H1 (cell line): ENCODE measurements around the gene GPR42. TPM values are rescaled to one million over a fixed set of nuclear protein-coding genes. Genes with fewer than 3 reads are reported as not detected.

Experiments used
- CTCF ChIA-PET: fragments of 300-600 bp; sonication (Branson Sonifier 250); formaldehyde crosslinking; loops from one replicate; lab custom pipeline; 2021; ENCODE audit not compliant: partially characterized antibody; lab: Charles Lee
- POLR2A ChIA-PET: fragments of 300-600 bp; sonication (Branson Sonifier 250); formaldehyde crosslinking; loops from one replicate; lab custom pipeline; 2021; ENCODE audit warnings: inconsistent platforms; ENCODE audit not compliant: partially characterized antibody; lab: Charles Lee
- DNase-seq, 2 experiments: peaks; one replicate each; pipeline versions ENCODE4 v3.0.0 to v3.0.0-alpha.2; 2010 to 2022; ENCODE audit warnings: low spot score in 2 of 2, low read depth in 1 of 2, mixed read lengths in 1 of 2
- FAIRE-seq: peaks from 2 replicates; lab custom pipeline; 2011; peaks lifted over from hg19 to GRCh38; lab: Jason Lieb, UNC
- H2AFZ ChIP-seq: 2 replicates; pipeline ENCODE4 v1.8.1; 2012; ENCODE audit warnings: low read length, inconsistent platforms
- H2AK5ac ChIP-seq: 2 replicates; pipeline ENCODE4 v1.6.1; 2013; ENCODE audit warnings: low read depth, low read length
- H2BK120ac ChIP-seq: replicated peaks from 2 replicates; pipeline ENCODE3; 2013; ENCODE audit warnings: low read depth, low read length, inconsistent platforms
- H2BK12ac ChIP-seq: 2 replicates; pipeline ENCODE4 v1.6.1; 2013; ENCODE audit warnings: low read depth, low read length
- H2BK15ac ChIP-seq: 2 replicates; pipeline ENCODE4 v1.6.1; 2013; ENCODE audit warnings: low read length
- H2BK20ac ChIP-seq: 2 replicates; pipeline ENCODE4 v1.6.1; 2013; ENCODE audit warnings: low read length
- H2BK5ac ChIP-seq: 2 replicates; pipeline ENCODE4 v1.6.1; 2013; ENCODE audit warnings: low read depth, low read length
- H3K14ac ChIP-seq: 2 replicates; pipeline ENCODE4 v1.6.1; 2013; ENCODE audit warnings: inconsistent platforms; ENCODE audit not compliant: insufficient read length
- H3K18ac ChIP-seq: 2 replicates; pipeline ENCODE4 v1.6.1; 2013; ENCODE audit warnings: low read length; ENCODE audit errors: extremely low read depth
- H3K23ac ChIP-seq: 2 replicates; pipeline ENCODE4 v1.6.1; 2013; ENCODE audit warnings: inconsistent platforms; ENCODE audit not compliant: insufficient read length
- H3K23me2 ChIP-seq: 2 replicates; pipeline ENCODE4 v1.6.1; 2013; ENCODE audit warnings: low read depth, low read length
- H3K27ac ChIP-seq: 2 replicates; pipeline ENCODE4 v1.6.1; 2011; ENCODE audit warnings: low read depth, low read length, inconsistent platforms
- H3K27me3 ChIP-seq, 4 experiments: replicated peaks in 1 of 4; 1 replicate in 1 of 4; 2 replicates in 3 of 4; pipeline versions ENCODE4 v1.6.1 to v1.8.1; 2011 to 2013; ENCODE audit warnings: low read length in 3 of 4, mild to moderate bottlenecking in 3 of 4, inconsistent platforms in 2 of 4, mixed read lengths in 2 of 4, moderate library complexity in 1 of 4; ENCODE audit not compliant: control insufficient read depth in 3 of 4, insufficient read depth in 3 of 4; ENCODE audit errors: extremely low read depth in 1 of 4
- H3K36me3 ChIP-seq, 4 experiments: 2 replicates each; pipeline versions ENCODE4 v1.6.1 to v1.8.1; 2011 to 2013; ENCODE audit warnings: mild to moderate bottlenecking in 4 of 4, low read length in 3 of 4, moderate library complexity in 2 of 4, control low read depth in 1 of 4, inconsistent platforms in 1 of 4; ENCODE audit not compliant: insufficient read depth in 4 of 4, control insufficient read depth in 2 of 4
- H3K4ac ChIP-seq: replicated peaks from 2 replicates; pipeline ENCODE3; 2013; ENCODE audit warnings: low read length, low read depth, mixed read lengths, inconsistent platforms; ENCODE audit not compliant: insufficient read length
- H3K4me1 ChIP-seq, 4 experiments: replicated peaks in 1 of 4; 1 replicate in 1 of 4; 2 replicates in 3 of 4; pipeline versions ENCODE4 v1.6.1 to v1.8.1; 2011 to 2013; ENCODE audit warnings: low read length in 3 of 4, inconsistent platforms in 2 of 4, mixed read lengths in 1 of 4; ENCODE audit not compliant: insufficient read depth in 4 of 4, control insufficient read depth in 3 of 4
- H3K4me2 ChIP-seq, 2 experiments: 2 replicates each; pipeline versions ENCODE4 v1.6.1 to v1.8.1; 2011 to 2013; ENCODE audit warnings: low read depth in 2 of 2, low read length in 2 of 2, control low read depth in 1 of 2, inconsistent platforms in 1 of 2, mild to moderate bottlenecking in 1 of 2; ENCODE audit not compliant: insufficient read depth in 1 of 2
- H3K4me3 ChIP-seq, 4 experiments: fragments of 200-600, 300-600 bp in 1 of 4; sonication (generic), shearing (Covaris generic), sonication (Bioruptor Twin) in 1 of 4; 2 replicates each; pipeline versions ENCODE4 v1.5.1 to v1.8.1; 2011 to 2016; ENCODE audit warnings: low read length in 4 of 4, low read depth in 3 of 4, control low read depth in 2 of 4, inconsistent platforms in 2 of 4, mild to moderate bottlenecking in 2 of 4, mixed read lengths in 1 of 4, moderate library complexity in 1 of 4; ENCODE audit not compliant: insufficient read depth in 2 of 4; ENCODE audit errors: extremely low read depth in 1 of 4
- H3K56ac ChIP-seq: replicated peaks from 2 replicates; pipeline ENCODE3; 2013; ENCODE audit warnings: low read depth, mild to moderate bottlenecking, mixed read lengths, low read length, inconsistent platforms; ENCODE audit not compliant: insufficient read length
- H3K79me1 ChIP-seq: 2 replicates; pipeline ENCODE4 v1.6.1; 2013; ENCODE audit warnings: low read depth, low read length, control low read depth
- H3K79me2 ChIP-seq, 2 experiments: 2 replicates each; pipeline versions ENCODE4 v1.6.1 to v1.8.1; 2012 to 2013; ENCODE audit warnings: low read length in 2 of 2, mild to moderate bottlenecking in 2 of 2, inconsistent platforms in 1 of 2; ENCODE audit not compliant: insufficient read depth in 2 of 2, control insufficient read depth in 1 of 2
- H3K9ac ChIP-seq, 4 experiments: replicated peaks in 1 of 4; 1 replicate in 1 of 4; 2 replicates in 3 of 4; pipeline versions ENCODE4 v1.6.1 to v1.8.1; 2011 to 2013; ENCODE audit warnings: low read depth in 3 of 4, low read length in 3 of 4, control low read depth in 2 of 4, mild to moderate bottlenecking in 2 of 4, moderate library complexity in 2 of 4, inconsistent platforms in 1 of 4; ENCODE audit errors: extremely low read depth in 1 of 4
- H3K9me3 ChIP-seq, 2 experiments: 2 replicates each; pipeline versions ENCODE4 v1.6.1 to v1.8.1; 2012 to 2013; ENCODE audit warnings: mild to moderate bottlenecking in 2 of 2, moderate library complexity in 2 of 2, control low read depth in 1 of 2, inconsistent platforms in 1 of 2, low read depth in 1 of 2, low read length in 1 of 2, mixed read lengths in 1 of 2; ENCODE audit not compliant: insufficient read depth in 2 of 2
- H4K20me1 ChIP-seq, 2 experiments: replicated peaks in 1 of 2; 2 replicates each; pipeline versions ENCODE3 to v1.8.1; 2011 to 2013; ENCODE audit warnings: inconsistent platforms in 2 of 2, low read length in 2 of 2, mild to moderate bottlenecking in 1 of 2; ENCODE audit not compliant: insufficient read depth in 2 of 2, control insufficient read depth in 1 of 2
- H4K5ac ChIP-seq: 2 replicates; pipeline ENCODE4 v1.6.1; 2013; ENCODE audit warnings: low read length, low read depth, mixed read lengths, inconsistent platforms; ENCODE audit not compliant: insufficient read length
- H4K8ac ChIP-seq: 2 replicates; pipeline ENCODE4 v1.8.0; 2013; ENCODE audit warnings: mild to moderate bottlenecking, moderate library complexity, low read length, inconsistent platforms; ENCODE audit not compliant: insufficient read depth; ENCODE audit errors: extremely low read depth
- H4K91ac ChIP-seq: replicated peaks from 2 replicates; pipeline ENCODE3; 2013; ENCODE audit warnings: low read length, mixed read lengths, inconsistent platforms; ENCODE audit not compliant: insufficient read length
- CBX5 ChIP-seq: fragments of 300-800, 300-1000 bp; sonication (generic); IDR thresholded peaks from 2 replicates; pipeline ENCODE4 v1.7.1; 2016; ENCODE audit warnings: antibody characterized with exemption, low read length, low read depth
- SIX5 ChIP-seq: IDR thresholded peaks from 2 replicates; pipeline ENCODE4 v1.6.1; 2011; ENCODE audit warnings: mild to moderate bottlenecking, low read depth, low read length
- SP4 ChIP-seq: IDR thresholded peaks from 2 replicates; pipeline ENCODE4 v1.6.1; 2012; ENCODE audit warnings: low read length, inconsistent platforms
- ZNF274 ChIP-seq: IDR thresholded peaks from 2 replicates; pipeline ENCODE4 v1.7.0; 2012; ENCODE audit warnings: low read length, borderline replicate concordance; ENCODE audit errors: extremely low read depth
- WGBS, 2 experiments: shearing (Covaris generic) in 1 of 2; methylation state at CpG; one replicate each; pipeline versions ENCODE4 v1.1.6 to v1.1.7; 2013 to 2015; ENCODE audit warnings: low lambda C conversion rate in 2 of 2, mixed read lengths in 2 of 2, inconsistent platforms in 1 of 2, low coverage in 1 of 2, missing lambda C conversion rate in 1 of 2; ENCODE audit not compliant: insufficient replicate concordance in 2 of 2, insufficient coverage in 1 of 2, insufficient read length in 1 of 2; ENCODE audit errors: extremely low coverage in 1 of 2, missing lambda C conversion rate in 1 of 2; 5-methylcytosine and 5-hydroxymethylcytosine counted together
- polyA plus RNA-seq, 7 experiments: library from polyadenylated mRNA; depleted of rRNA in 3 of 7; stranded (reverse) in 5 of 7; unstranded in 2 of 7; fragments of >200 nt in 5 of 7; fragments of 200-250 nt in 2 of 7; gene quantifications; 1 replicate in 5 of 7; 2 replicates in 1 of 7; 4 replicates in 1 of 7; pipeline versions ENCODE4 v1.2.1 to v1.2.3, GENCODE V29; 2011 to 2013; ENCODE audit warnings: missing spikeins in 2 of 7, mixed read lengths in 2 of 7
- total RNA-seq: library from RNA; stranded (reverse); fragmentation: NEBNext Ultra II Directional; extraction: Animal tissue kit (Norgen Biotek cat#: 25700); gene quantifications from 2 replicates; pipeline ENCODE4 v1.2.1, GENCODE V29; 2021

Gene GPR42
- total and polyA plus RNA-seq, 2 of the 8 experiments (the other 6 are each of a cell fraction or from before 2014, with no cell fraction given), result not detected

DNA sequence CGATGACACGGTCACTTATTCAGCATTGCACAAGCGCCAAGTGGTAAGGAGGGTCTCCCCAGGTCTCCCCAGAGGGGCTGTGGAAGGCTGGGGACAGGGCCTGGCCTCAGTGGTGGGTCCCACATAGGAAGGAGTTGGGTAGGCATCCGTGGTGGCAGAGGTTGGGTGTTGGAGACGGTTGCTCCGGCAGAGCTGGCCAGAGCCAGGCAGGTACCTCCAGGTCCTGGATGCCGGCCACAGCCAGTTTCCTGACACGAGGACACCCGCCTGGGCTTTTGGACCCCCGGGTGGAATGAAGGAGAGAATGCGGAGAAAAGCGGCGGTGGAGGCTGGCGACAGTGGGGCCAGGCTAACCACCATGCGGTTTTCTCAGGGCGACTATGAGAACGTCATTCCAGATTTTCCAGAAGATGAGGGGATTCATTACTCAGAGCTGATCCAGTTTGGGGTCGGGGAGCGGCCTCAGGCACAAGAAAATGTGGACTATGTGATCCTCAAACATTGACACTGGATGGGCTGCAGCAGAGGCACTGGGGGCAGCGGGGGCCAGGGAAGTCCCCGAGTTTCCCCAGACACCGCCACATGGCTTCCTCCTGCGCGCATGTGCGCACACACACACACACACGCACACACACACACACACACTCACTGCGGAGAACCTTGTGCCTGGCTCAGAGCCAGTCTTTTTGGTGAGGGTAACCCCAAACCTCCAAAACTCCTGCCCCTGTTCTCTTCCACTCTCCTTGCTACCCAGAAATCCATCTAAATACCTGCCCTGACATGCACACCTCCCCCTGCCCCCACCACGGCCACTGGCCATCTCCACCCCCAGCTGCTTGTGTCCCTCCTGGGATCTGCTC is 24.4 kb upstream of the GPR42 start:
- Histone ChIP-seq H3K4me2 (no peak overlapping the region), H2AFZ (no peak overlapping the region), H2BK5ac (no peak overlapping the region), H2BK15ac (no peak overlapping the region), H3K36me3 (no peaks in the 10 kb centered on the region), H3K4me3 (no peak overlapping the region), H4K91ac (no peak overlapping the region), H2BK12ac (no peak overlapping the region), H3K79me2 (no peaks in the 10 kb centered on the region), H4K20me1 (no peaks in the 10 kb centered on the region), H3K27me3 (no peaks in the 10 kb centered on the region), H3K23me2 (no peaks in the 10 kb centered on the region; the same call in 1 of the 2 replicates), H2AK5ac (no peak overlapping the region), H3K4ac (no peak overlapping the region), H3K56ac (no peak overlapping the region), H3K18ac (no peak overlapping the region), H3K14ac (no peak overlapping the region), H3K9ac (no peak overlapping the region), H4K5ac (no peak overlapping the region), H4K8ac (peak overlapping the region; percentile 37; the same call in 1 of the 2 replicates), H2BK20ac (no peak overlapping the region), H3K9me3 (no peaks in the 10 kb centered on the region), H3K27ac (no peak overlapping the region), H2BK120ac (no peak overlapping the region), H3K4me1 (peaks cover 0 to 2% (median 0%) of the 10 kb centered on the region in 4 experiments; a peak in 1 of 7 replicates), H3K23ac (no peak overlapping the region), H3K79me1 (no peaks in the 10 kb centered on the region)
- DNase-seq, result peak in 1 of 2 experiments; percentile 31
- ChIA-PET CTCF (interaction anchor here (0.6 to 2.0 kb wide), 7 partner anchors 11 to 164 kb away, joined by 3 to 6 read pairs (median 3); no protein-coding TSS in a partner anchor), POLR2A (no interaction called here)
- FAIRE-seq, result no peak
- TF ChIP-seq CBX5, result no peak
- TF ChIP-seq ZNF274, result no peak
- no peak for TF ChIP-seq SP4
- no peak for TF ChIP-seq SIX5
- 85% methylated on average over 28 of the region's 28 CpGs; no CpG with 5 or more reads in 1 of the 2 experiments for WGBS, 2 experiments
